Lower leg skin (tissue), 3 donors: ENCODE measurements around the gene KCNB1.

Experiments used
- POLR2A ChIP-seq, 2 donors: fragments of 450-650 bp; IDR thresholded peaks; one replicate each; pipeline ENCODE4 v1.6.1; 2016 to 2017; ENCODE audit warnings: antibody characterized with exemption in 2 of 2, mild to moderate bottlenecking in 1 of 2, moderate library complexity in 1 of 2
- TF ChIP-seq, protein P1 (sequence below), 3 donors: fragments of 450-650 bp; IDR thresholded peaks; one replicate each; pipeline ENCODE4 v1.5.1; 2016; ENCODE audit warnings: antibody characterized with exemption in 3 of 3, mild to moderate bottlenecking in 3 of 3, moderate library complexity in 2 of 3

DNA sequence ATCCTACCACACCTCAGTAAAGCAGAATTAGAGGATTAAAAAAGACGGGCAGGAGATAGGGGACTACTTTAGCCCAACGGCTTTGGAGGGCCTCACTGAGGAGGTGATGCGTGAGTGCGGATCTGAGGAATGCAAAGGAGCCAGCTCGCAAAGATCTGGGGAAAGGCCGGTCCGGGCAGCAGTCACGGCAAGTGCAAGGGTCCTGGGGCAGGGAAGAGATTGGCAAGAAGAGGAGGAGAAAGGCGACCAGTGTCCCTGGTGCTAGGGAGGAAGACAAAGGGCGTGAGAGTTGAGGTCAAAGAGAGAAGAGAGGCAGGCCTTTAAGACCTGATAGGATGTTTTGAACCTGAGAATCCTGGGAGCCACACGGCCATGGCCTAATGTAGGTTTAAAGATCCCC lies 86.8 kb downstream of the KCNB1 start:
- no peak for TF ChIP-seq POLR2A (IDR thresholded peaks at IDR 0.05)
- TF ChIP-seq, protein P1, sequence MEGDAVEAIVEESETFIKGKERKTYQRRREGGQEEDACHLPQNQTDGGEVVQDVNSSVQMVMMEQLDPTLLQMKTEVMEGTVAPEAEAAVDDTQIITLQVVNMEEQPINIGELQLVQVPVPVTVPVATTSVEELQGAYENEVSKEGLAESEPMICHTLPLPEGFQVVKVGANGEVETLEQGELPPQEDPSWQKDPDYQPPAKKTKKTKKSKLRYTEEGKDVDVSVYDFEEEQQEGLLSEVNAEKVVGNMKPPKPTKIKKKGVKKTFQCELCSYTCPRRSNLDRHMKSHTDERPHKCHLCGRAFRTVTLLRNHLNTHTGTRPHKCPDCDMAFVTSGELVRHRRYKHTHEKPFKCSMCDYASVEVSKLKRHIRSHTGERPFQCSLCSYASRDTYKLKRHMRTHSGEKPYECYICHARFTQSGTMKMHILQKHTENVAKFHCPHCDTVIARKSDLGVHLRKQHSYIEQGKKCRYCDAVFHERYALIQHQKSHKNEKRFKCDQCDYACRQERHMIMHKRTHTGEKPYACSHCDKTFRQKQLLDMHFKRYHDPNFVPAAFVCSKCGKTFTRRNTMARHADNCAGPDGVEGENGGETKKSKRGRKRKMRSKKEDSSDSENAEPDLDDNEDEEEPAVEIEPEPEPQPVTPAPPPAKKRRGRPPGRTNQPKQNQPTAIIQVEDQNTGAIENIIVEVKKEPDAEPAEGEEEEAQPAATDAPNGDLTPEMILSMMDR (IDR thresholded peaks at IDR 0.05), result no peak
